Spinal cord (tissue), 10 donors: Measurements from ENCODE around the gene PIEZO2. TPM values are rescaled to one million over a fixed set of nuclear protein-coding genes. Genes with fewer than 3 reads are reported as not detected.

Experiments
- DNase-seq, 6 donors: peaks; one replicate each; pipeline versions ENCODE4 v3.0.0 to v3.0.0-alpha.2; 2013 to 2015; ENCODE audit warnings: low spot score in 6 of 6, low read depth in 4 of 6
- H3K27ac ChIP-seq: one replicate; pipeline ENCODE4 v1.5.1; 2013; ENCODE audit warnings: low read depth, low read length, control low read depth
- H3K27me3 ChIP-seq: one replicate; pipeline ENCODE4 v1.6.1; 2013; ENCODE audit warnings: low read length; ENCODE audit not compliant: control insufficient read depth, insufficient read depth
- H3K36me3 ChIP-seq: one replicate; pipeline ENCODE4 v1.6.1; 2013; ENCODE audit warnings: low read length; ENCODE audit not compliant: control insufficient read depth, insufficient read depth
- H3K4me1 ChIP-seq: one replicate; pipeline ENCODE4 v1.6.1; 2013; ENCODE audit warnings: low read length; ENCODE audit not compliant: control insufficient read depth, insufficient read depth
- H3K4me3 ChIP-seq: one replicate; pipeline ENCODE4 v1.5.1; 2013; ENCODE audit warnings: low read depth, low read length, control low read depth
- H3K9me3 ChIP-seq: one replicate; pipeline ENCODE4 v1.6.1; 2013; ENCODE audit warnings: low read length; ENCODE audit not compliant: control insufficient read depth, insufficient read depth
- WGBS: methylation state at CpG from one replicate; pipeline ENCODE4 v1.1.5; 2013; ENCODE audit warnings: missing lambda C conversion rate; ENCODE audit not compliant: insufficient coverage; 5-methylcytosine and 5-hydroxymethylcytosine counted together
- polyA plus RNA-seq, 2 donors: library from polyadenylated mRNA; unstranded; fragments of 120-200 nt; gene quantifications; one replicate each; pipeline ENCODE4 v1.2.1, GENCODE V29; 2013; ENCODE audit not compliant: insufficient read length in 2 of 2
- total RNA-seq, 2 donors: library from RNA; depleted of rRNA in 1 of 2; stranded (reverse); fragments of 120-200 nt in 1 of 2; fragments of >200 nt in 1 of 2; gene quantifications; one replicate each; pipeline versions ENCODE4 v1.2.3 to v1.2.4, GENCODE V29; 2013 to 2014
- donor health status: healthy.

The PIEZO2 gene
- total and polyA plus RNA-seq, 4 donors: 14.0 to 110 (median 22.4) TPM

- WGBS: 18% methylated on average over 2 of the region's 4 CpGs
- no peaks in the 10 kb centered on the region for H3K27me3 ChIP-seq
- DNase-seq: no peak
- H3K36me3 ChIP-seq: no peaks in the 10 kb centered on the region
- H3K27ac ChIP-seq: no peak overlapping the region
- H3K9me3 ChIP-seq: no peaks in the 10 kb centered on the region
- no peaks in the 10 kb centered on the region for H3K4me1 ChIP-seq
- no peak overlapping the region for H3K4me3 ChIP-seq
These were observed 416.4 kb downstream of the PIEZO2 start for GRCh38 chr18:10732990-10733389.

DNA sequence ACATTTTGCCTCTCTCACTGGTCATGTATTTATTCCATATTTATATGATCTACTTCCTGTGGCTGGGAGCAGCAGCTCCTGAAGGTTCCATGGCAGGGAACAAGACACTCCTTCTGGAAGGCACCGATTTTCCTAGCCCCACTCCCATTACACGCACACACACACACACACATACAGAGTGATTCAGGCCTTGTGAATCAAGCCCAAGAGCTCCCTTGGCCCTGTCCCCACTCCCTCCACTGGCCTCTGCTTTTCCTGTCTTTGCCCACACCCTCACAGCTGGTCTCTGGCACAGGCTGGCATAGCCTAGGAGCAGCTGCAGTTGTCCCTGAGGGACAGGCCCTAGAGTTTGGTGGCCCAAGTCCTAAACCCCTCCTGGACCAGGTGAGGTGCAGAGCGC lies 421.9 kb downstream of the PIEZO2 start:
- DNase-seq: peak in 1 of 6 donors; percentile 11
- peaks cover 13% of the 10 kb centered on the region for H3K4me1 ChIP-seq
- H3K36me3 ChIP-seq: no peaks in the 10 kb centered on the region
- no peak overlapping the region for H3K27ac ChIP-seq
- H3K27me3 ChIP-seq: no peaks in the 10 kb centered on the region
- H3K4me3 ChIP-seq: no peak overlapping the region
- no peaks in the 10 kb centered on the region for H3K9me3 ChIP-seq
- 60% methylated on average over 1 of the region's 3 CpGs for WGBS

- no peak overlapping the region for H3K27ac ChIP-seq
These were observed 422.9 kb downstream of the PIEZO2 start for GRCh38 chr18:10726198-10727068.

GRCh38 chr18:10724666-10725065 lies 424.7 kb downstream of the PIEZO2 start:
- DNase-seq: no peak
- 94% methylated on average over 18 of the region's 18 CpGs for WGBS
- H3K9me3 ChIP-seq: no peaks in the 10 kb centered on the region
- no peak overlapping the region for H3K4me3 ChIP-seq
- H3K27me3 ChIP-seq: no peaks in the 10 kb centered on the region
- peaks cover 13% of the 10 kb centered on the region for H3K4me1 ChIP-seq
- no peaks in the 10 kb centered on the region for H3K36me3 ChIP-seq
- H3K27ac ChIP-seq: no peak overlapping the region

More at GRCh38 chr18:10726198-10727068, 422.9 kb downstream of the PIEZO2 start:
- WGBS: 26% methylated on average over 67 of the region's 67 CpGs
- Histone ChIP-seq H3K4me3 (no peak overlapping the region), H3K9me3 (no peaks in the 10 kb centered on the region), H3K36me3 (no peaks in the 10 kb centered on the region), H3K4me1 (peaks cover 13% of the 10 kb centered on the region), H3K27me3 (no peaks in the 10 kb centered on the region)
- DNase-seq: peak in 3 of 6 donors; percentile 13 to 76 (median 59)

DNA sequence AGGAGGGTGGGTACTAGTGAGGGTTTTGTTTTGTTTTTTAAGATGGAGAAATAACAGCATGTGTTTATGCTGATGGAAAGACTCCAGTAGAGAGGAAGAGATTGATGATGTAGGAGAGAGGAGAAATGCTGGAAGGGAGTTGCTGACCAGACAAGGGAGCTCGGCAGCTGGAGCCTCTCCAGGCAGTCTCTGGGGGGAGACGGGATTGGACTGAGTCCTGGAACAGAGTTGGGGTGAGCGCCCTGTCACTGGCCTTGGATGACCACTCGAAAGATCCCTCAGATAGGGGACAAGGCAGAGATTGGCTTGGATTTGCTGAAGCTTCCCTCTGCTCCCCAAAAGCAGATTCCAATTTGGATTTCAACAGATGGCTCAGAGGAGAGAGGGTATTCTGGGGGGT lies 425.9 kb downstream of the PIEZO2 start:
- DNase-seq: peak in 1 of 6 donors; percentile 26
- 85% methylated on average over 4 of the region's 4 CpGs for WGBS

DNA sequence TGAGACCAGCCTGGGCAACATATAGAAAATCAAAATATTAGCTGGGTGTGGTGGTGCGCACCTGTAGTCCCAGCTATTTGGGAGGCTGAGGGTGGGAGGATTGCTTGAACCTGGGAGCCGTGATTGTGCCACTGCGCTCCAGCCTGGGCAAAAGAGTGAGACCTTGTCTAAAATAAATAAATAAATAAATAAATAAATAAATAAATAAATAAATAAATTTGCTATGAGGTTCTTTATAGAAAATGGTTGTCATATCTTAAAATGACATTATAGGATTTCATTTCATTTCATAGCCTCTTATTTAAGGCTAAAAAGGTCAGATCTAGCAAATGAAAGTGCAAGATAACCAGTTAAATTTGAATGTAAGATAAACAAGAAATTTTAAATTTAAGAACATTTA lies 430.6 kb downstream of the PIEZO2 start:
- Histone ChIP-seq H3K4me1 (no peaks in the 10 kb centered on the region), H3K27me3 (no peaks in the 10 kb centered on the region), H3K27ac (no peak overlapping the region), H3K36me3 (no peaks in the 10 kb centered on the region), H3K4me3 (no peak overlapping the region), H3K9me3 (no peaks in the 10 kb centered on the region)
- DNase-seq: no peak
- WGBS: no CpG with 5 or more reads among the region's 3 CpGs

More for the DNA sequence above, 425.9 kb downstream of the PIEZO2 start:
- Histone ChIP-seq H3K4me1 (peaks cover 13% of the 10 kb centered on the region), H3K9me3 (no peaks in the 10 kb centered on the region), H3K36me3 (no peaks in the 10 kb centered on the region), H3K4me3 (no peak overlapping the region), H3K27me3 (no peaks in the 10 kb centered on the region), H3K27ac (no peak overlapping the region)

- H3K4me3 ChIP-seq: no peak overlapping the region
- WGBS: 80% methylated on average over 9 of the region's 9 CpGs
- H3K9me3 ChIP-seq: no peaks in the 10 kb centered on the region
- no peaks in the 10 kb centered on the region for H3K27me3 ChIP-seq
- DNase-seq: no peak
- H3K4me1 ChIP-seq: no peaks in the 10 kb centered on the region
- no peaks in the 10 kb centered on the region for H3K36me3 ChIP-seq
- H3K27ac ChIP-seq: no peak overlapping the region
These were observed 433.6 kb downstream of the PIEZO2 start for GRCh38 chr18:10715791-10716190.

DNA sequence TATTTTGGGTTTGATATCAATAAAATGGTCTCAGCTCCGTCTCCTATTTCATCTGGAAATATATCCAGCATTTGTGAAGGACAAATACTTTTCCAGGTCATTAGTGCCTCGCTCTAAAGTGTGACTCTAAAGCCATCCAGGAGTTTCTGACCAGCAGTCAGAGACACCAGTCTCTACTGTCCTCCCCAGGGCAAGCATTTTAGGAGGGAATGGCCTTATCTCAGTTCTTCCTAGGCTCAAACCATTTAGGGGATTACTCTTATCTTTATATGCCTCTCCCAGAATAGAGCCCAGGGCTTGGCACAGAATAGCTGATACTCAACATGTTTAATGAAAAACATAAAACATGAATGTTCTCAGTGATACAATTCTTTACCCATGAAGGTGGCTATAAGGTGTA lies 436.0 kb downstream of the PIEZO2 start:
- no peaks in the 10 kb centered on the region for H3K27me3 ChIP-seq
- no peak overlapping the region for H3K27ac ChIP-seq
- H3K9me3 ChIP-seq: no peaks in the 10 kb centered on the region
- no peaks in the 10 kb centered on the region for H3K36me3 ChIP-seq
- WGBS: 92% methylated on average over 2 of the region's 2 CpGs
- H3K4me1 ChIP-seq: no peaks in the 10 kb centered on the region
- no peak overlapping the region for H3K4me3 ChIP-seq
- no peak for DNase-seq

- Histone ChIP-seq H3K9me3 (no peaks in the 10 kb centered on the region), H3K36me3 (peaks cover 5% of the 10 kb centered on the region), H3K4me3 (no peak overlapping the region), H3K27me3 (no peaks in the 10 kb centered on the region), H3K4me1 (peaks cover 5% of the 10 kb centered on the region), H3K27ac (no peak overlapping the region)
- 62% methylated on average over 3 of the region's 6 CpGs for WGBS
- no peak for DNase-seq
These were observed 442.1 kb downstream of the PIEZO2 start for GRCh38 chr18:10707294-10707693.

DNA sequence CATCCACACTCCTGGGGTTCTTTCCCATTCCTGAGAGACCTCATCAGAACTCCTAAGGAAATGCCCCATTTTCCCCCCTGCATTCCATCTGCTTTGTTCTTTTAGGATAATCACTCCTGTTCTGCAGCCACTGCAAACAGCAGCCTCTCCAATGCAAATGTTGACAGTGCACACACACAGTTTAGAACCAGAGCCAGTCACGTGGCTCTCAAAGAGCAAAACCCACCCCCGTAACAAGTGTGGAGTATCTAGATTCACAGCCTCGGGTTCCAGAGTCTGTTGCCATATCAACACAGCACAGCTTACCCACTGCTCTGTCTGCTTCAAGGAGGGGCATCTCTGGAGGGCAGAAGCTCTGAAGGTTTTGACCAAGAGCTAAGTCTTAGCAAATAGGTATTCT lies 443.6 kb downstream of the PIEZO2 start:
- peaks cover 5% of the 10 kb centered on the region for H3K4me1 ChIP-seq
- DNase-seq: peak in 1 of 6 donors; percentile 22
- no peak overlapping the region for H3K27ac ChIP-seq
- H3K36me3 ChIP-seq: peaks cover 5% of the 10 kb centered on the region
- 61% methylated on average over 2 of the region's 3 CpGs for WGBS
- H3K27me3 ChIP-seq: no peaks in the 10 kb centered on the region
- H3K9me3 ChIP-seq: no peaks in the 10 kb centered on the region
- H3K4me3 ChIP-seq: no peak overlapping the region
